Hepatocyte (in vitro differentiated cells): ENCODE data around the gene AXIN1.

Experiments
- CTCF ChIP-seq: fragments of 200-600 bp; sonication (generic); IDR thresholded peaks from 2 replicates; pipeline ENCODE4 v1.5.1; 2016; ENCODE audit warnings: antibody characterized with exemption, mild to moderate bottlenecking; ENCODE audit not compliant: poor library complexity
- EZH2phosphoT487 ChIP-seq: fragments of 200-600 bp; sonication (generic); IDR thresholded peaks from one replicate; pipeline ENCODE4 v1.6.1; 2018; ENCODE audit warnings: antibody characterized with exemption, mild to moderate bottlenecking, low read depth, moderate library complexity; ENCODE audit not compliant: unreplicated experiment, severe bottlenecking

DNA sequence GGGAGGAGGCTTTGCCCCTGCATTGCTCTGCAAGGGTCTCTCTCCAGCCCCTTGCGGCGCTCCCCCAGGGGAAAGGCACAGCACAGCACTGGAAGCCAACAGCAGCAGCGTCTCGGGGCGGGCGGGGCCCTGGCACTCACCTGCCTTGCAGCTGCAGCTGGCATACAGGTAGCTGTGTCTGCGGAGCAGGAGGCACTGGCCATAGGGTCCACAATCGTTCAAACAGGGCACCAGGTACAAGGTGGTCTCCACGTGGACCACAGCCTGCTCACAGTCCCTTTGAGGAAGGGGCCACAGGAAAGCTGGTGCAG is 22.0 kb upstream of the AXIN1 start:
- TF ChIP-seq CTCF (no peak), EZH2phosphoT487 (no peak)
